HTERT RPE-1 (cell line): ENCODE measurements around the gene PSMG3.

Experiments used
- in situ Hi-C: fragments of 300-500 bp; cut with MboI; formaldehyde crosslinking; loops from 4 replicates; pipeline ENCODE4 v1.14.3; 2020; ENCODE audit warnings: low sequenced_read_pairs

The PSMG3 gene

GRCh38 chr7:1580422-1581030 lies 10.7 kb upstream of the PSMG3 start:
- in situ Hi-C loops: no loop called here

DNA sequence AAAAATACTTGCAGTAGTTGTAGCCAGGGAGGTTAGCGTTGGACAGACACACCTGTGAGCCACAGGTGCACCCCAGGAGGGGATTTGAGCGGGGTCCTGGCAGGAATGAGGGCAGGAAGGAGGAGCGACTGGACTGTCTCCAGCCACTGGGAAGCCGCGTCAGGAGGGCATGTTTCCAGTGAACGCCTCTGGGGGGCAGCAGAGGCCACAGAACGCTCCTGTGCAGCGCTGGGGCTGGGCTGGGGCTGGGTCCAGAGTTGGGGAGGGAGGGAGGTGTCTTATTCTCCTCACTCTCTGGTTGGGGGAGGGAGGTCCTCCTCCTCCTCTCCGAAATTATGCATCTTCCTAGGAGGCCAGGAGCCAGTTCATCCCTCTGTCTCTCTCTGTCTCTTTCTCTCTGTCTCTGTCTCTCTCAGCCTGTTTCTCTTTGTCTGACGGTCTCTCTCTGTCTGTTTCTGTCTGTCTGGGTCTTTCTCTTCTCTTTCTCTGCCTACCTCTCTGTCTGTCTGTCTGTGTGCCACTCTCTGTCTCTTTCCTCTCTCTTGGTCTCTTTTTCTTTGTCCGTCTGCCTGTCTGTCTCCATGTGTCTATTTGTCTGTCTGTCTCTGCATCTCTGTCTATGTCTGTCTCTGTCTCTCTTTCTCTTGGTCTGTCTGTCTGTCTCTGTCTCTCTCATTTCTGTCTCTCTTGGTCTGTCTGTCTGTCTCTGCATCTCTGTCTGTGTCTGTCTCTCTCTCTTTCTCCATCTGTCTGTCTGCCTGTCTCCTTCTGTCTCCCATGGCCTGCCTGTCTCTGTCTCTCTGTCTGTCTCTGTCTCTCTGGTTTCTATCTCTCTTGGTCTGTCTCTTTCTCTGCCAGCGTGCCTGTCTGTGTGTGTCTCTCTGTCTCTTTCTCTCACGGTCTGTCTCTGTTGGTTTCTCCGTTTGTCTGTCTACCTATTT lies 9.9 kb upstream of the PSMG3 start:
- in situ Hi-C loops: no loop called here

DNA sequence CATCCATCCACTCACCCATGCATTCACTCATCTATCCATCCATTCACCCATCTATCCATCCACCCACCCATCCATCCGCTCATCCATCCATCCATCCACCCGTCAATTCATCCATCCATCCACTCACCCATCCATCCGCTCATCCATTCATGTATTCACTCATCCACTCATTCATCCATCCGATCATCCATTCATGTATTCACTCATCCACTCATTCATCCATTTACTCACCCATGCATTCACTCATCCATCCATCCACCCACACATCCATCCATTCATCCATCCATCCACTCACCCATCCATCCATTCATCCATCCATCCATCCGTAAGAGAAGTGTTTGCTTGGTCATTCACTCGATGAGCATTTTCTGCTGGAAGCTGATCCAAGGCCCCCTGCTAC lies 8.7 kb upstream of the PSMG3 start:
- in situ Hi-C loops: no loop called here

GRCh38 chr7:1576521-1577253 lies 6.9 kb upstream of the PSMG3 start:
- in situ Hi-C loops: no loop called here

DNA sequence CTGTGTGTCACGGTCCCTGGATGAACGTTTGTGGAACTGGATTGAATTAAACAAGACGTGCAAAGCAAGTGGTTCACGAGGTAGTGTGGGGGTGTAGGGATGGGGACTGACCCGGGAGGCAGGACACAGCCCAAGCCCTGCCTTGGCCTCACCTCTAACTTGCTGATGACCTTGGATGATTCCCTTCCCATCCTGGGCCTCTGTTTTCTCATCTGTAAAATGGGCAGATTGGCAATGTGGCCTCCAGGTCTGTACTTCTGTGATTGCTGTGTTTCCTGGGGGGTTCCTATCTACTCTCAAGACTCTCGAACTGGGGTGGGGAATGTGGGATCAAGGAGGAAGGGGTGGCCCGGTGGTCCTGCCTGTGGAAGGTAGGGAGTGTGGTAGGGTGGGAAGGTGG lies 6.0 kb upstream of the PSMG3 start:
- in situ Hi-C loops: no loop called here

- in situ Hi-C loops: no loop called here
These were observed 2.4 kb upstream of the PSMG3 start for GRCh38 chr7:1572111-1572822.

DNA sequence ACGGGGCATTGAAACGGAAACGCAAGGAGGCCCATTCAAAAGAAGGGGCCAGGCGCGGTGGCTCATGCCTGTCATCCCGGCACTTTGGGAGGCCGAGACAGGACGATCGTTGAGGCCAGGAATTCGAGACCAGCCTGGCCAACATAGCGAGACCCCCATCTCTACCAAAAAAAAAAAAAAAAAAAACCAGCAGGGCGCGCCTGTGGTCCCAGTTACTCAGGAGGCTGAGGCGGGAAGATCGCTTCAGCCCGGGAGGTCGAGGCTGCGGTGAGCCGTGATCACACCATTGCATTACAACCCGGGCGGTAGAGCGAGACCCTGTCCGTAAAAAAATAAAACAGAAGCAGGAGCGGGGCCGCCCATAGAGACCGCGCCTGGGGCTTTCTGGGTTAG lies 396 bp downstream of the PSMG3 start:
- in situ Hi-C loops: no loop called here

DNA sequence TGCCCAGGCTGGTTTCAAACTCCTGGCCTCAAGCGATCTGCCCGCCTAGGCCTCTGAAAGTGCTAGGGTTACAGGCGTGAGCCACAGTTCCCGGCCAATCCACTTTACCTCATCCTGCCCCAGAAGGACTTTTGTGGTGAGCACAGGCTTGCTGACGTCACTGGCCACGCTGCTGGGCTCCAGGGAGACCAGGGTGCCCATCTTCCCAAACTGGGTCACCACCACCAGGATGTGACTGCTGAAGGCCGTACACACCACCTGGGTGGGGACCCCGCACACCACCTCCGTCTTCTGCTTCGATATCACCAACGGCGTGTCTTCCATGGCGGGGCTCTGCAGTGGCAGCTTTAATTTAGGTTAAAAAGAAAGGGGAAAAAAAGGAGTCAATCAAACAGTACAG lies 816 bp downstream of the PSMG3 start:
- in situ Hi-C loops: no loop called here

GRCh38 chr7:1567896-1568510 lies 1.8 kb downstream of the PSMG3 start:
- in situ Hi-C loops: no loop called here

- in situ Hi-C loops: no loop called here
These were observed 2.6 kb downstream of the PSMG3 start for GRCh38 chr7:1567049-1567771.

GRCh38 chr7:1566687-1567048 lies 3.2 kb downstream of the PSMG3 start:
- in situ Hi-C loops: no loop called here

- in situ Hi-C loops: no loop called here
These were observed 5.2 kb downstream of the PSMG3 start for GRCh38 chr7:1564603-1565022.

GRCh38 chr7:1563981-1564602 lies 5.7 kb downstream of the PSMG3 start:
- in situ Hi-C loops: no loop called here

DNA sequence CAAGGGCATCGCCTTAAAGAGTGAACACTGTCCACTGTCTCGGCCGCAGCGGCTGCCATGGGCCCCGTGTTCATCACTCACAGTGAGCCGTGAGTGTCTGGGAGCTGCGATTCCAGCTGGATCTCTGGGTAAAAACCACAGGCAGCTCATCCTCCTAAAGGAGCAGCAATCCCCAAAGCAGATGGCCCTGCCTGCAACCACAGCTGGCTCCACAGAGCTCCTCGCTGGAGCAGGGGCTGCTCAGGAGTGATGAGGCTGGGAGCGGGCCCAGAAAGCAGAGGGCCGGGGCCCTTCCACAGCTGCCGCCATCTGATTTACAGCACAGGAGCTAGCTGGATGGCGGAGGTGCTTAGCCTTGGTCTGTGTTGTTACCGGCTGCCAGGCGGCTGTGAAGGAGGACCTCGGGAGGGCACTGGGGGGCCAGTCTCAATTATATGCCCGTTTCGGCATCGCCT lies 7.2 kb downstream of the PSMG3 start:
- in situ Hi-C loops: no loop called here

DNA sequence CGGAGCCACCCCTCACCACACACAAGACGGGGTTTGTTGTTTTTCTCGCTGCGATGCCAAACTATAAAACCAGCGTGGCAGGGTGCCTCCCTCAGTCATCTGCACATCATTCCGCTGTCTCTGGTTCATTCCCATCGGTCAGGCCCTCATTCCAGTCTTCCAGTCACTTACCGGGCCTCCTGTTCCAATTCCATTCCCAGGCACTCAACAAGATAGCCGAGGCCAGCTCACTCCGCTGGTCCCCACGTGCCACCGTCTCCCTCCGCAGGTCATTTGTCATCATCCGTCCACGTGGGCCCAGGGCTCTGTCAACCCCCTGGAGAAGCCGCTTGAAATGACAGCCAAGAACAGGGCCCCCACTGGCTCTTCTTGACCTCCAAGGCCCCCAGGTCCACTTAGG lies 7.7 kb downstream of the PSMG3 start:
- in situ Hi-C loops: no loop called here

GRCh38 chr7:1561036-1561940 lies 8.5 kb downstream of the PSMG3 start:
- in situ Hi-C loops: no loop called here

DNA sequence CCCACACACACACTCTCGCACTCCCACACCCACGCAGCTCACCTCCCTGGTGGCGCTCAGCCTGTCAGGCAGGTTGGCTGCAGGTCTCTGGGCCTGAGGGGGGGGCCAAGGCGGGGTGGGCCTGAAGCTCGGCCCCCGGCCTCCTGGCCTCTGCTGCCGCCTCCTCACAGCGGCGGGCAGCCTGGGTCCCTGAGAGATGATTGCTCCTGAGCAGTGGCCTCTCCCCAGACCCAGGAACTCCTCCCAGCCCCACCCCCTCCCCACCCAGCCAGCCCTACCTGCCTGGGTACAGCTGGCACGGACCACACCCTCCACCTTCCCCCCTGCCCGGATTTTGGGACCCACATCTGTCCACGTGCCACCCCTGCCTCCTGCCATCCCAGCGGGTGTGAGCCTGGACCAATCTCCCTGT lies 9.2 kb downstream of the PSMG3 start:
- in situ Hi-C loops: no loop called here
